CD4-positive, alpha-beta T cell (primary cell): ENCODE results near the gene PLCG2. TPM values are rescaled to one million over a fixed set of nuclear protein-coding genes. Genes with fewer than 3 reads are reported as not detected.

Experiments
- ATAC-seq: fragments of 200-7000 bp; cut with Tn5 transposase; one replicate; pipeline ENCODE4 v1.10.0; 2022; ENCODE audit warnings: mild to moderate bottlenecking; ENCODE audit not compliant: poor library complexity
- CTCF ChIA-PET: fragments of 350-600 bp; sonication (Branson Sonifier 250); formaldehyde crosslinking; loops from one replicate; lab custom pipeline; 2021; ENCODE audit warnings: antibody characterized with exemption, inconsistent platforms; lab: Charles Lee
- POLR2A ChIA-PET: fragments of 350-600 bp; sonication (Branson Sonifier 250); formaldehyde crosslinking; loops from one replicate; lab custom pipeline; 2021; ENCODE audit warnings: antibody characterized with exemption, inconsistent platforms; lab: Charles Lee
- DNase-seq, 14 experiments: peaks; one replicate each; pipeline ENCODE4 v3.0.0-alpha.2; 2013 to 2020; ENCODE audit warnings: mixed read lengths in 2 of 14
- H3K27ac ChIP-seq, 2 donors: one replicate each; pipeline versions ENCODE4 v1.5.1 to v1.7.0; 2013; ENCODE audit warnings: low read length in 2 of 2, low read depth in 1 of 2, mild to moderate bottlenecking in 1 of 2
- H3K27me3 ChIP-seq, 2 experiments: 1 replicate in 1 of 2; 2 replicates in 1 of 2; pipeline versions ENCODE4 v1.6.1 to v1.7.0; 2013; ENCODE audit warnings: low read length in 2 of 2, control low read depth in 1 of 2, mild to moderate bottlenecking in 1 of 2, moderate library complexity in 1 of 2; ENCODE audit not compliant: insufficient read depth in 2 of 2, control insufficient read depth in 1 of 2
- H3K36me3 ChIP-seq: one replicate; pipeline ENCODE4 v1.6.1; 2013; ENCODE audit warnings: low read length, control low read depth; ENCODE audit not compliant: insufficient read depth
- H3K4me1 ChIP-seq: one replicate; pipeline ENCODE4 v1.6.1; 2013; ENCODE audit warnings: low read length, control low read depth; ENCODE audit not compliant: insufficient read depth
- H3K4me3 ChIP-seq: one replicate; pipeline ENCODE4 v1.5.1; 2013; ENCODE audit warnings: mild to moderate bottlenecking, low read length, moderate library complexity
- H3K9me3 ChIP-seq, 2 experiments: 1 replicate in 1 of 2; 2 replicates in 1 of 2; pipeline versions ENCODE4 v1.6.1 to v1.7.0; 2013; ENCODE audit warnings: low read length in 2 of 2, mild to moderate bottlenecking in 2 of 2, control low read depth in 1 of 2, moderate library complexity in 1 of 2; ENCODE audit not compliant: control insufficient read depth in 1 of 2, insufficient read depth in 1 of 2
- H3K27ac Mint-ChIP-seq: one replicate; pipeline ENCODE4 v1.8.0; 2020; ENCODE audit warnings: mixed read lengths
- H3K27me3 Mint-ChIP-seq: one replicate; pipeline ENCODE4 v1.8.0; 2021; ENCODE audit warnings: mixed read lengths
- H3K36me3 Mint-ChIP-seq: one replicate; pipeline ENCODE4 v1.8.0; 2021; ENCODE audit warnings: low read depth, mixed read lengths
- H3K4me1 Mint-ChIP-seq: one replicate; pipeline ENCODE4 v1.8.0; 2021; ENCODE audit warnings: low read depth, mixed read lengths
- H3K4me3 Mint-ChIP-seq: one replicate; pipeline ENCODE4 v1.8.0; 2020; ENCODE audit warnings: mild to moderate bottlenecking, mixed read lengths
- H3K9me3 Mint-ChIP-seq: one replicate; pipeline ENCODE4 v1.8.0; 2020; ENCODE audit warnings: mixed read lengths
- intact Hi-C, 2 experiments: fragments of 100-400 bp; cut with DNase I in 1 of 2; cut with micrococcal nuclease in 1 of 2; formaldehyde crosslinking; loops; one replicate each; pipeline versions ENCODE4 v1.15.1 to v1.9.0; 2023 to 2025; cut with DNase I, micrococcal nuclease
- total RNA-seq, 174 experiments: library from RNA in 2 of 174; stranded (reverse) in 2 of 174; gene quantifications; one replicate each; pipeline ENCODE4 v1.2.3 and lab custom pipeline; 2021 to 2026
- TF ChIP-seq, protein P1 (sequence below): fragments of 200-600 bp; IDR thresholded peaks from one replicate; pipeline ENCODE4 v1.8.0; 2022; ENCODE audit warnings: antibody characterized with exemption, mild to moderate bottlenecking

Gene PLCG2
- total RNA-seq, 2 experiments from 2014 or later = 0.92 to 1.5 TPM

DNA sequence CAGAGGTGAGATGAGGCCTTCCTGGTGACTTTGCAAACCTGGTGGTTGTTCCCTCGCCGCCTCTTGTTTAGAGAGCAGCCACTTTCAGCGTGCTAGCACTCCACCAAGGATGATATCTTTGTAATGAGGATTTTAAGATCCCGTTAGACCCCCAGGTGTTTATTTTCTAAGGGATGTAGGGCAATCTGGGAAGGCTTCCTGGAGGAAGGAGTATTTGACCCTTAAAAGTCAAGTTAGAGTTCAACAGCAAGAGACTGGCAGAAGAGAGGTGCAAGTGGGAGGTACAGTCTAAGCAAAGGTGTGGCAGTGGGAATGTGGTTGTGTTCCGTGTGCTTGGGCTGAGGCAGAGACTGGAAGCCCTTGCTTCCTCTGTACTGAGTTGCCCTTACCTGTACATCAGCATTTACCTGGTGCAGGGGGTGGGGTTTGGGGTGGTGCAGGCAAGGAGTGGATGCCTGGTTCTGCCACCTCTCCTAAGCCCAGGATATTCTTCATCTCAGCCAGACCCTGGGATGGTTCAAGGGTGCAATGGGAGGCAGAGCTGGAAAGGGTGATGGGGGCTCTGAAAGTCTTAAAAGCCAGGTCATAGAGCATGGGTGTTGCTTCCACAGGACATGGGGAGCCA, 148.6 kb downstream of the PLCG2 start:
- H3K27ac Mint-ChIP-seq = no peak overlapping the region

GRCh38 chr16:81928271-81928918, 149.3 kb downstream of the PLCG2 start:
- POLR2A ChIA-PET = no interaction called here
- CTCF ChIA-PET = no interaction called here
- H3K27me3 ChIP-seq = no peaks in the 10 kb centered on the region
- Mint-ChIP-seq H3K36me3 (no peaks in the 10 kb centered on the region), H3K9me3 (no peaks in the 10 kb centered on the region), H3K27me3 (no peaks in the 10 kb centered on the region), H3K4me3 (no peak overlapping the region), H3K4me1 (no peaks in the 10 kb centered on the region), H3K27ac (no peak overlapping the region)
- ATAC-seq (no peak), DNase-seq (no peak)
- peaks cover 9% of the 10 kb centered on the region for H3K4me1 ChIP-seq
- H3K9me3 ChIP-seq = no peaks in the 10 kb centered on the region
- no peak overlapping the region for H3K4me3 ChIP-seq
- TF ChIP-seq, protein P1, sequence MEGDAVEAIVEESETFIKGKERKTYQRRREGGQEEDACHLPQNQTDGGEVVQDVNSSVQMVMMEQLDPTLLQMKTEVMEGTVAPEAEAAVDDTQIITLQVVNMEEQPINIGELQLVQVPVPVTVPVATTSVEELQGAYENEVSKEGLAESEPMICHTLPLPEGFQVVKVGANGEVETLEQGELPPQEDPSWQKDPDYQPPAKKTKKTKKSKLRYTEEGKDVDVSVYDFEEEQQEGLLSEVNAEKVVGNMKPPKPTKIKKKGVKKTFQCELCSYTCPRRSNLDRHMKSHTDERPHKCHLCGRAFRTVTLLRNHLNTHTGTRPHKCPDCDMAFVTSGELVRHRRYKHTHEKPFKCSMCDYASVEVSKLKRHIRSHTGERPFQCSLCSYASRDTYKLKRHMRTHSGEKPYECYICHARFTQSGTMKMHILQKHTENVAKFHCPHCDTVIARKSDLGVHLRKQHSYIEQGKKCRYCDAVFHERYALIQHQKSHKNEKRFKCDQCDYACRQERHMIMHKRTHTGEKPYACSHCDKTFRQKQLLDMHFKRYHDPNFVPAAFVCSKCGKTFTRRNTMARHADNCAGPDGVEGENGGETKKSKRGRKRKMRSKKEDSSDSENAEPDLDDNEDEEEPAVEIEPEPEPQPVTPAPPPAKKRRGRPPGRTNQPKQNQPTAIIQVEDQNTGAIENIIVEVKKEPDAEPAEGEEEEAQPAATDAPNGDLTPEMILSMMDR = no peak
- H3K36me3 ChIP-seq = no peaks in the 10 kb centered on the region
- intact Hi-C loops = no loop called here
- no peak overlapping the region for H3K27ac ChIP-seq

More for the DNA sequence above, 148.6 kb downstream of the PLCG2 start:
- Histone ChIP-seq H3K27ac (no peak overlapping the region), H3K36me3 (no peaks in the 10 kb centered on the region), H3K27me3 (no peaks in the 10 kb centered on the region), H3K4me3 (no peak overlapping the region), H3K4me1 (peaks cover 9% of the 10 kb centered on the region), H3K9me3 (no peaks in the 10 kb centered on the region)
- Mint-ChIP-seq H3K4me3 (no peak overlapping the region), H3K4me1 (no peaks in the 10 kb centered on the region), H3K9me3 (no peaks in the 10 kb centered on the region), H3K36me3 (no peaks in the 10 kb centered on the region), H3K27me3 (no peaks in the 10 kb centered on the region)
- no peak for ATAC-seq
- ChIA-PET POLR2A (no interaction called here), CTCF (no interaction called here)
- DNase-seq = no peak
- TF ChIP-seq, protein P1 = no peak
- intact Hi-C loops = no loop called here

DNA sequence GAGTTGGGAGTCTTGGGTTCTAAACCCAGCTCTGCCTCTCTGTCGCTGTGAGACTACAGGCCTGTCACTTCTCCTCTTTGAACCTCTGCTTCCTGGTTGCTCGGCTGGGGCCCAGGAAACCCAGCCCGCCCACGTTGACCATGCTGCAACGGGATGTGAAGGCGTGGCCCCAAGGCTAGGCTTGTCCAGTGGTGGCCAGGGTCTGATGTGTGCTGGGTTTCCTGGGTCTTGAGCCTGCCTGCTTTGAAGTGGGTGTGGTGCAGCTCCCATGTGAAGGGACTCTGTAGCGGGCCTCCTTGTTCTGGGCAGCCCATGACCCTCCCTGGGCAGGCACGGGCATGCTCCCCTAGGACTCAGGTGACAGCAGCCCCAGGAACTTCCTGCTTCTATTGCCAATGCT, 149.9 kb downstream of the PLCG2 start:
- Mint-ChIP-seq H3K4me3 (no peak overlapping the region), H3K4me1 (no peaks in the 10 kb centered on the region), H3K27me3 (no peaks in the 10 kb centered on the region), H3K36me3 (no peaks in the 10 kb centered on the region), H3K27ac (no peak overlapping the region), H3K9me3 (no peaks in the 10 kb centered on the region)
- CTCF ChIA-PET = no interaction called here
- DNase-seq = no peak
- TF ChIP-seq, protein P1 = no peak
- no peak overlapping the region for H3K27ac ChIP-seq
- intact Hi-C loops = no loop called here
- H3K9me3 ChIP-seq = no peaks in the 10 kb centered on the region
- POLR2A ChIA-PET = no interaction called here
- no peaks in the 10 kb centered on the region for H3K36me3 ChIP-seq
- no peak overlapping the region for H3K4me3 ChIP-seq
- ATAC-seq = no peak
- H3K4me1 ChIP-seq = peaks cover 9% of the 10 kb centered on the region
- H3K27me3 ChIP-seq = no peaks in the 10 kb centered on the region
